Measurements from ENCODE around the gene POLDIP3.

Gene POLDIP3

DNA sequence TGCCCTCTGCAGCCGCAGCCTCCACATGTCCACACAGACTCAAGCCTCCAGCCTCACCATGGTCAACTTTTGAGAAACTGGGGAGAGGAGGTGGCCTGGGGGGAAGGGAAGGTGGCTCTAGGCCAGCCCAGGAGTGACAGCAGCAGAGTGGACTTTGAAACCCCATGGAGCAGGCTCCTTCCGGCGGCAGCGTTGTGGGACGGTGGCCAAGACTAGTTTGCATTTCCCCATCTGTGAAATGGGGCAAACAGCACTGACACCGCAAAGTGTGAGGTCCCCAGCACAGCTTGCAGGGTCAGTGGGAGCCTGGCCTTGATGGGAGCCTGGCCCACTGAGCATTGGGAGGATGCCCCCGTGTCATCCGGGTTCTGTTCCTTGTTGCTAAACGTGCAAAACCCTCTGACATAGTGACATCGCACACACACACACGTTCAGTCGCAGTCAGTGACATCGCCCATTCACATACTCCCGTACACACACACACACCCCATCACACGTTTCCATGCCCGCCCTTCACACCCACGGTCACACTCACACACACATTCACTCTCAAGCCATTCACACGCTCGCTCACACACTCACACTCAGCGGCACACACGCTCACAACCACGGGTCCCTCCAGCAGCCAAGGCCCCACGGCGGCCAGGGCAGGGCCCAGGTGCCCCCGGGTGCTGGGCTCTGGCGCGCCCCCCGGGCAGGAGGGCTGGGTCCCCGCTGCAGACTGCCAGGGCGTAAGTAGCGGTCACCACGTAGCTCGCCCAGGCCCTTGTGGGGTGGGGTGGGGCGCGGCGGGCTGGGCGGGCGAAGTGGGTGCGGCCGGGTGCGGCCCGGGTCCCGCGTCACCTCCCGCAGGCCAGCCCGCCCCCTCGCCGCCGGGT lies 33.9 kb upstream of the POLDIP3 start:
- Histone ChIP-seq H3K4me1 (ENCODE audit: control insufficient read depth in 2 of 2, insufficient read depth in 2 of 2, low read length in 2 of 2) (peaks cover 50 to 54% of the 10 kb centered on the region in 2 donors), H3K4me3 (ENCODE audit: low read length in 2 of 2) (peak overlapping the region; percentile 82 to 93), H3K27me3 (ENCODE audit: control insufficient read depth in 2 of 2, insufficient read depth in 2 of 2, low read length in 2 of 2) (no peaks in the 10 kb centered on the region), H3K9me3 (ENCODE audit: control insufficient read depth in 2 of 2, low read length in 2 of 2) (no peaks in the 10 kb centered on the region), H3K36me3 (ENCODE audit: control insufficient read depth in 2 of 2, insufficient read depth in 2 of 2, low read length in 2 of 2) (no peaks in the 10 kb centered on the region), H3K27ac (ENCODE audit: low read depth in 2 of 2, low read length in 2 of 2) (peak overlapping the region; percentile 91 to 96), H3K9ac (ENCODE audit: low read depth in 1 of 2, low read length in 2 of 2) (peak overlapping the region; percentile 87 to 94)

GRCh38 chr22:42648017-42648367 lies 33.3 kb upstream of the POLDIP3 start:
- no peaks in the 10 kb centered on the region for H3K9me3 ChIP-seq (ENCODE audit: control insufficient read depth in 2 of 2, low read length in 2 of 2)
- H3K36me3 ChIP-seq (ENCODE audit: control insufficient read depth in 2 of 2, insufficient read depth in 2 of 2, low read length in 2 of 2): no peaks in the 10 kb centered on the region
- H3K9ac ChIP-seq (ENCODE audit: low read depth in 1 of 2, low read length in 2 of 2): peak overlapping the region; percentile 87 to 94
- peaks cover 55 to 60% of the 10 kb centered on the region in 2 donors for H3K4me1 ChIP-seq (ENCODE audit: control insufficient read depth in 2 of 2, insufficient read depth in 2 of 2, low read length in 2 of 2)
- peak overlapping the region; percentile 82 to 93 for H3K4me3 ChIP-seq (ENCODE audit: low read length in 2 of 2)
- H3K27me3 ChIP-seq (ENCODE audit: control insufficient read depth in 2 of 2, insufficient read depth in 2 of 2, low read length in 2 of 2): no peaks in the 10 kb centered on the region
- peak overlapping the region; percentile 91 to 96 for H3K27ac ChIP-seq (ENCODE audit: low read depth in 2 of 2, low read length in 2 of 2)

- Histone ChIP-seq H3K36me3 (ENCODE audit: control insufficient read depth in 2 of 2, insufficient read depth in 2 of 2, low read length in 2 of 2) (no peaks in the 10 kb centered on the region), H3K27ac (ENCODE audit: low read depth in 2 of 2, low read length in 2 of 2) (peak overlapping the region; percentile 78 to 83), H3K9me3 (ENCODE audit: control insufficient read depth in 2 of 2, low read length in 2 of 2) (no peaks in the 10 kb centered on the region), H3K27me3 (ENCODE audit: control insufficient read depth in 2 of 2, insufficient read depth in 2 of 2, low read length in 2 of 2) (no peaks in the 10 kb centered on the region), H3K4me3 (ENCODE audit: low read length in 2 of 2) (peak overlapping the region; percentile 34 to 44), H3K9ac (ENCODE audit: low read depth in 1 of 2, low read length in 2 of 2) (peak overlapping the region; percentile 56 to 72), H3K4me1 (ENCODE audit: control insufficient read depth in 2 of 2, insufficient read depth in 2 of 2, low read length in 2 of 2) (peaks cover 58 to 66% of the 10 kb centered on the region in 2 donors)
Observed at GRCh38 chr22:42646569-42647525, 32.2 kb upstream of the POLDIP3 start.

GRCh38 chr22:42645938-42646568 lies 31.4 kb upstream of the POLDIP3 start:
- Histone ChIP-seq H3K36me3 (ENCODE audit: control insufficient read depth in 2 of 2, insufficient read depth in 2 of 2, low read length in 2 of 2) (no peaks in the 10 kb centered on the region), H3K9me3 (ENCODE audit: control insufficient read depth in 2 of 2, low read length in 2 of 2) (no peaks in the 10 kb centered on the region), H3K4me3 (ENCODE audit: low read length in 2 of 2) (peak overlapping the region; percentile 41 to 44), H3K27ac (ENCODE audit: low read depth in 2 of 2, low read length in 2 of 2) (peak overlapping the region; percentile 78 to 83), H3K27me3 (ENCODE audit: control insufficient read depth in 2 of 2, insufficient read depth in 2 of 2, low read length in 2 of 2) (no peaks in the 10 kb centered on the region), H3K9ac (ENCODE audit: low read depth in 1 of 2, low read length in 2 of 2) (peak overlapping the region; percentile 56 to 72), H3K4me1 (ENCODE audit: control insufficient read depth in 2 of 2, insufficient read depth in 2 of 2, low read length in 2 of 2) (peaks cover 58 to 66% of the 10 kb centered on the region in 2 donors)

- no peaks in the 10 kb centered on the region for H3K9me3 ChIP-seq (ENCODE audit: control insufficient read depth in 2 of 2, low read length in 2 of 2)
- H3K4me1 ChIP-seq (ENCODE audit: control insufficient read depth in 2 of 2, insufficient read depth in 2 of 2, low read length in 2 of 2): peaks cover 58 to 66% of the 10 kb centered on the region in 2 donors
- H3K9ac ChIP-seq (ENCODE audit: low read depth in 1 of 2, low read length in 2 of 2): peak overlapping the region; percentile 34 to 72
- peak overlapping the region; percentile 41 for H3K4me3 ChIP-seq (ENCODE audit: low read length in 2 of 2)
- peak overlapping the region; percentile 78 to 83 for H3K27ac ChIP-seq (ENCODE audit: low read depth in 2 of 2, low read length in 2 of 2)
- H3K36me3 ChIP-seq (ENCODE audit: control insufficient read depth in 2 of 2, insufficient read depth in 2 of 2, low read length in 2 of 2): no peaks in the 10 kb centered on the region
- H3K27me3 ChIP-seq (ENCODE audit: control insufficient read depth in 2 of 2, insufficient read depth in 2 of 2, low read length in 2 of 2): no peaks in the 10 kb centered on the region
Observed at GRCh38 chr22:42645341-42645937, 30.8 kb upstream of the POLDIP3 start.

DNA sequence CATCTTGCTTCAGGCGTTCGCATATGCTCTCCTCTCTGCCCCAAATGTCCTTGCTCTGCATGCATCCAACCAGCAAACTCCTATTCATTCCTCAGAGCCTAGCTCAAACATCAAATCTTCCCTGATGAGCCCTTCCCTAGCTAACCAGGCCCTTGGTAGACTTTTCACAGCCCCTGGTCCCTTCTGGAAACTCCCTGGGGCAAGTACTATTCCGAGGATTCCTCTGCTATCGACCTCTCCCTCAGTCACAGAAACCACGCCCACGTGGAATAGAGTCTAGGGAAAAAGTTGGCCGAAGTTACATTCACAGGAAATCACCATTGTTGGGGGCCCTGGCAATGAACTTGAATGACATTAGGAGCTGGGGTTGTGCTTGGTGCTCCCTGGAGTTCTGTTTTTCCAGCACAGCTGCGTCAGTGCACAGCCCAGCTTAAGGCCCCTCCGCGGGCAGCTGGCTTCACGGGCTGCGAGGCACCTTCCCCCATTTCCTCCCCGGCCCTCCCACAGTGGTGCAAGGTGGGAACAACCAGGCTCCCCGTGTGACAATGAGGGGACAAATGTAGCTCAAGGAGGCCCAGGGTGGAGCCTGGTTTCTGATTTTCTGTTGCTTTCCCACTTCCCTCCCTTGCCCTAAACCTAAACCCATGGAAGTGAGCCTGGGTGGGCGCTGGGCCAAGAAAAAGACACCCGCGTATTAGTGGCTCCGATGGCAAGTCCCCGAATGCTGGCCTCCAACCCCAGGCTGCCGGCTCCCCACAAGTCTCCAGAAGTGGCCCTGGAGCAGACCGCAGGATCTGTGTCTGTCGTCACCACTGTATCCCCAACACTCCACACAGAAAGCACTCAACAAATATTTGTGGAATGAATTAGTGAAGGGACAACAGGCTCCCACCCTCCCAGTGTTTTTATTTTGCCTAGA lies 30.0 kb upstream of the POLDIP3 start:
- H3K9ac ChIP-seq (ENCODE audit: low read depth in 1 of 2, low read length in 2 of 2): peak overlapping the region; percentile 35 to 72

GRCh38 chr22:42643634-42644421 lies 29.1 kb upstream of the POLDIP3 start:
- Histone ChIP-seq H3K27me3 (ENCODE audit: control insufficient read depth in 2 of 2, insufficient read depth in 2 of 2, low read length in 2 of 2) (no peaks in the 10 kb centered on the region), H3K4me3 (ENCODE audit: low read length in 2 of 2) (no peak overlapping the region), H3K27ac (ENCODE audit: low read depth in 2 of 2, low read length in 2 of 2) (peak overlapping the region; percentile 78 to 83), H3K9me3 (ENCODE audit: control insufficient read depth in 2 of 2, low read length in 2 of 2) (no peaks in the 10 kb centered on the region), H3K4me1 (ENCODE audit: control insufficient read depth in 2 of 2, insufficient read depth in 2 of 2, low read length in 2 of 2) (peaks cover 58 to 63% of the 10 kb centered on the region in 2 donors), H3K9ac (ENCODE audit: low read depth in 1 of 2, low read length in 2 of 2) (peak overlapping the region; percentile 35 to 72), H3K36me3 (ENCODE audit: control insufficient read depth in 2 of 2, insufficient read depth in 2 of 2, low read length in 2 of 2) (no peaks in the 10 kb centered on the region)

More for the DNA sequence above, 30.0 kb upstream of the POLDIP3 start:
- H3K9me3 ChIP-seq (ENCODE audit: control insufficient read depth in 2 of 2, low read length in 2 of 2): no peaks in the 10 kb centered on the region
- H3K4me3 ChIP-seq (ENCODE audit: low read length in 2 of 2): peak overlapping the region in 1 of 2 donors; percentile 7
- no peaks in the 10 kb centered on the region for H3K36me3 ChIP-seq (ENCODE audit: control insufficient read depth in 2 of 2, insufficient read depth in 2 of 2, low read length in 2 of 2)
- peak overlapping the region; percentile 78 to 83 for H3K27ac ChIP-seq (ENCODE audit: low read depth in 2 of 2, low read length in 2 of 2)
- no peaks in the 10 kb centered on the region for H3K27me3 ChIP-seq (ENCODE audit: control insufficient read depth in 2 of 2, insufficient read depth in 2 of 2, low read length in 2 of 2)
- peaks cover 58 to 66% of the 10 kb centered on the region in 2 donors for H3K4me1 ChIP-seq (ENCODE audit: control insufficient read depth in 2 of 2, insufficient read depth in 2 of 2, low read length in 2 of 2)

DNA sequence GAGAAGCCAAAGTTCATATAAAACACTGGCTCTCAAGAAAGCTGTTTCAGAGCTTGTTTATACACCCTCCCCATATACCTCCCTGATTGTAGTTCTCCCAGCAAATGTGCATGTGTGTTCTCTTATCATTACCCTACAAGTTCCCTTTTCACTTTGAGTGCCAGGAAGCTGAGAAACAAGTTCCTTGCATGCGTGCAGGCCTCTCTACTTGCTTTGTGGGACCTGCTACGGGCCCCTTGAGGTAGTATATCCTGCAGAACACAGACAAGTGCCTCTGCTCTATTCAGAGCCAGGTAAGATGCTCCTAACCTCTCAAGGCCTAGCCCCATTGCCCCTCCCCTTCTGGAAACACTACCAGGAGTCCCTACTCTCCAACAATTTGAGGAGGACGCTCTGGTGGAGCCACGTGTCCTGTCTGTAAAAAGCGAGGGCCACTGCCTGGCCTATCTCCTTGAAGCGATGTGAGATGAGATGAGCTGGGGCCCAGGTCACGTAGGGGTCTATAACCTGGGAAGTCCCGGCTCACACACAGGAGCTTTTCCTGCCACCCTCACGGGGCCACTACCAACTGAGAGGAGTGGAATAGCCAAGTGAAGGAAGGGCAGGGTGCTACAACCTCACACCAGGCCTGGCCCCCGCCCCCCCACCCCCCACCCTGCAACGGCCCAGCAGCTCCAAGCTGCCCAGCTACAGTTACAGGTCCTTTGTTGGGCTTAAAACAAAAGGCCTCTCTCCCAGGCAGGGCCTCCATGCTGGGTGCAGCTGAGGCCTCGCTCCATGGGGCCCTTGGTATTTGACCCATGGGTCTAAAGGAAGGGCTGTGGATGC lies 28.3 kb upstream of the POLDIP3 start:
- Histone ChIP-seq H3K4me3 (ENCODE audit: low read length in 2 of 2) (peak overlapping the region in 1 of 2 donors; percentile 1), H3K36me3 (ENCODE audit: control insufficient read depth in 2 of 2, insufficient read depth in 2 of 2, low read length in 2 of 2) (no peaks in the 10 kb centered on the region), H3K9ac (ENCODE audit: low read depth in 1 of 2, low read length in 2 of 2) (peak overlapping the region in 1 of 2 donors; percentile 34), H3K9me3 (ENCODE audit: control insufficient read depth in 2 of 2, low read length in 2 of 2) (no peaks in the 10 kb centered on the region), H3K27ac (ENCODE audit: low read depth in 2 of 2, low read length in 2 of 2) (peak overlapping the region; percentile 16 to 48), H3K27me3 (ENCODE audit: control insufficient read depth in 2 of 2, insufficient read depth in 2 of 2, low read length in 2 of 2) (no peaks in the 10 kb centered on the region), H3K4me1 (ENCODE audit: control insufficient read depth in 2 of 2, insufficient read depth in 2 of 2, low read length in 2 of 2) (peaks cover 51 to 56% of the 10 kb centered on the region in 2 donors)
